DMS53 treated with DMSO at 0.1 percent for 48 hours (cell line): Measurements from ENCODE around the gene SHISA7.

Experiments
- DNase-seq: peaks from one replicate; lab custom pipeline; 2025; ENCODE audit not compliant: unreplicated experiment; lab: John Stamatoyannopoulos, UW

SHISA7 gene

DNA sequence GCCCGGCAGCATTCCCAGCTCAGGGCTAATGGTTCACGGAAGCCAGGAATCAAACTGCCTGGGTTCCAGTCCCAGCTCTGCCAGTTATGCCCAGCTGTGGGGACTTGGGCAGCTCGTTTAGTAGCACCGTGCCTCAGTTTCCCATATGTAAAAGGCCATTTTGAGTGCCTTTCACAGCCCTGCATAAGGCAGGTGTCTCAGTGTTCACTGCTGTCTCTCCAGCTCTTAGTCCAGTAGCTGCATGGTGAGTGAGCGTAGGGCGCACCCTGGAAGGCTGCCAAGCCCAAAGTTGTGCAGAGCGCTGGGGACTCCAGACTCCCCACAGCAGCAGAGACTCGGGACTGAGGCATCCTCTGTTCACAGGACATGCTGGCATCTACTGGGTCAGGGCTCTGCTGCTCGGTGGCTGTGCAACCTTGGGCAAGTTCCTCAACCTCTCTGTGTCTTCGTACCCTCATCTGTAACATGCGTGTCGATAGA lies 51.9 kb downstream of the SHISA7 start:
- DNase-seq: no peak

DNA sequence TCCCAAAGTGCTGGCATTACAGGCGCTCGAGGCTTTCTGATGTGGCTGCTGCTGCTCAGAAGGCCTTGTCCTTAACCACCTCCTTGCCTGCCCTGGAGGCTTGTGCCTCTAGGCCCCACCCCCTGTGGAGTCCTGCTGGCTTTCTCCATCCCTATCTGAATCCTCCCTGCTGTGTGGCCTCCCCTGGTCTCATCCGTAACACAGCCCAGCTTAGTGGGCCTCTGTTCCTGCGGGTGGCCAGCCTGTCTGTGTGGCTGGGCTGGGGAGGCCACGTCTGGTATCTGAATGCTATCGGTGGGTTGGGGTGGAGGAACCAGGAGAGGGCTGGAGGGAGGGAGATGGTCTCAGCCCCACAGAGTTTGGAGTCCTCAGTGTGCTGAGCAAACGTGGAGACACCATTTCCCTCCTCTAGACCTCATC lies 52.6 kb downstream of the SHISA7 start:
- no peak for DNase-seq

DNA sequence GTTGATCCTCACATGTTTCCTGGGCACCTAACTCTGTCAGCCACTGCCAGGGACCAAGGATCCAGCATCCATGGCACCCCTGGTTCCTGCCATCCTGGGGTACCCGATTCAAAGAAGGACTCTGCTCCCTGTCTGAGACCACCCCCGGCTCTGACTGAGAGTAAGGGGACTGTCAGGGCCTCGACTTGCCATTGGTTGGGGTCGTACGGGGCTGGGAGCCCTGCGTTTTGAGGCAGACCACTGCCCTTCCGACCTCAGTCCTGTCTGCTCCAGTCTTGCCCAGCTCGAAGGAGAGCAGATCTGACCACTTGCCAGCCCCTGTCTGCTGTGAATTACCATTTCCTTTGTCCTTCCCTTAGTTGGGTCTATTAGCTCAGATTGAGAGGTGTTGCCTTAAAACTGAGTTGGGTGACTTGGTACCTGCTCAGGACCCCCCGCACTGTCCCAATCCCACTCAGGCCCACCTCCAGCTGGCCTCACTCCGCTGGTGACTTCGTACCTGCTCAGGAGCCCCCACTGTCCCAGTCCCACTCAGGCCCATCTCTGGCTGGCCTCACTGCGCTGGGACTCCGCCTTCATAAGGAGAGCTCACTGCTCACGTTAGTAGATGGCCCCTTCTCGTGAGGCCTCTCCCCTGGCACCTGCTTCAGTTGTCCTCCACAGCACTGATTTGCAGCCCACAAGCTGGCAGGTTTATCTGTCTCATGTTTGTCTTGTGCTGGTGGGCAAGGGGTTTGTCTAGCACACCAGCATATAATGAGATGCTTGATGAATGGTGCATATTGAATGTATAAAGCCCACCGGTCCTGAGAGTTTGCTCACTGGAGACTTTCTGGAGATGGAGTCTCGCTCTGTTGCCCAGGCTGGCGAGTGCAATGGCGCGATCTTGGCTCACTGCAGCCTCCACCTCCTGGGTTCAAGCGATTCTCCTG lies 53.4 kb downstream of the SHISA7 start:
- no peak for DNase-seq

DNA sequence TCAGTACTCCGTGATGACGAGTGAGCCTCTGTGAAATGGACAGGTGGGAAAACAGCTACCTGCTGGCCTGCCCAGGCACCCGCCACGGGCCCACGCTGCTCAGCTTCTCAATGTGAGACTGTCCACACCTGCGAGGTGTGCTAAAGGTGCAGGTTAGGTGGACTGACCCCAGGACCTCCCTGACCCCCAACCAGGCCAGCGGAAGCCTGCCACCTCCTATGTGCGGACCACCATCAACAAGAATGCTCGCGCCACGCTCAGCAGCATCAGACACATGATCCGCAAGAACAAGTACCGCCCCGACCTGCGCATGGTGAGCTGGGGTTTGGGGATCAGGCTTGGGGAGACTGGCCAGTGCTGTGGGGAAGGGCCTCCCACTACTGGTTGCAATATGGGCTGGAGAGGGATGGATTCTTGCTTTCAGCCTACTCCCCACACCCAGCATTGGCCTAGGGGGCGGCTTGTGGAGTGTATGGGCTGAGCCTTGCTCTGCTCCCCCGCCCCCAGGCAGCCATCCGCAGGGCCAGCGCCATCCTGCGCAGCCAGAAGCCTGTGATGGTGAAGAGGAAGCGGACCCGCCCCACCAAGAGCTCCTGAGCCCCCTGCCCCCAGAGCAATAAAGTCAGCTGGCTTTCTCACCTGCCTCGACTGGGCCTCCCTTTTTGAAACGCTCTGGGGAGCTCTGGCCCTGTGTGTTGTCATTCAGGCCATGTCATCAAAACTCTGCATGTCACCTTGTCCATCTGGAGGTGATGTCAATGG lies 55.2 kb downstream of the SHISA7 start:
- DNase-seq: no peak

DNA sequence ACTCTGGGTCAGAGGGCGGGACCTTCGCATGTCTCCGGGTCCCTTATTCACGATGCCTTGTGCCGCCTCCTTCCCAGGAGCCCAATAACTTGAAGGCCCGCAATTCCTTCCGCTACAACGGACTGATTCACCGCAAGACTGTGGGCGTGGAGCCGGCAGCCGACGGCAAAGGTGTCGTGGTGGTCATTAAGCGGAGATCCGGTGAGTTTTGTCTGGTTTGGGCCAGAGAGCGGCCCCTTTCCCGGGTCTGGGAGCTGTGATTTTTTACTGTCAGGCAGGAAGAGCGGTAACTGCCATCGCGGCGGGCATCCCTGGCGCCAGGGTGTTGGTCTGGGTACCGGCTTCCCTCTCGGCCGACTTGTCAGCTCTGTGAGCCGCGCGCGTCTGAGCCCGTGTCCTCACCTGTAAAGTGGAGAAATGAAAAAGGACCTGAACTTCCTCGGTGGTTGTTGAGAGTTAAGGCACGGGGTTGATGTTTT lies 56.6 kb downstream of the SHISA7 start:
- DNase-seq: no peak

DNA sequence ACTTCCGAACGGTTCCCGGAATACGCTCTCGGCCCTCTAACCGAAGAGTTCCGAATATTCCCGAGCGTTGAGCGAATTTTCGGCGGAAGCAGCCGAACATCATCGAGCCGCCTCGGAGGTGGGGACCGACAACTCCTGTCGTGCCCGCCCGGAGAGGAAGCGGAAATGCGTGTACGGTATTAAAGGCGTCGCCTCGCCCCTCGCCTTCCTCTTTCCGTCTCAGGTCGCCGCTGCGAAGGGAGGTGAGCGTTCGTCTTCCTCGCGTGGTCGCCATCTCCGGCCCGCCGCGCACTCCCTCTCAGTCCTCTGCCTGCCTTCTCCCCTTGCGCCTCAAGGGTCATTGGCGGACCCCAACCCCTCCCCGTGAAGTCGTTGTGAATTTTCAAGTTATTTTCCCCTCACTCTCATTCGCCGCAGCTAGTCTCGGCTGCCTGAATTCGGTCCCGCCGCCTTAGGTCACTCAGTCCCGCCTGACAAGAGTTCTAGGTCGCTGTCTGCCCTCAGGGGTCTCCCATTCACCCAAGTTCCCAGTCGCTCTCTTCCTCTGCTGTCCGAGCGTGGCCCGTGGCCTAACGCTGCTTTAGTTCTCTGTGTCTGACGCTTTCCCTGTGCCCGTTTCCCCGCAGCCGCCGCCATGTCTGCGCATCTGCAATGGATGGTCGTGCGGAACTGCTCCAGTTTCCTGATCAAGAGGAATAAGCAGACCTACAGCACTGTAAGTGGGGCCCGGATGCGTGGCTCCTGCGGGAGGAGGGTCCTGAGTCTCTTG lies 57.2 kb downstream of the SHISA7 start, which contains the start of gene RPL28:
Gene RPL28, plus strand, starts transcription at position 209 of the 769 bp plus-strand sequence. Its CDS starts 426 bp downstream, at position 635.
- DNase-seq: peak; percentile 97

DNA sequence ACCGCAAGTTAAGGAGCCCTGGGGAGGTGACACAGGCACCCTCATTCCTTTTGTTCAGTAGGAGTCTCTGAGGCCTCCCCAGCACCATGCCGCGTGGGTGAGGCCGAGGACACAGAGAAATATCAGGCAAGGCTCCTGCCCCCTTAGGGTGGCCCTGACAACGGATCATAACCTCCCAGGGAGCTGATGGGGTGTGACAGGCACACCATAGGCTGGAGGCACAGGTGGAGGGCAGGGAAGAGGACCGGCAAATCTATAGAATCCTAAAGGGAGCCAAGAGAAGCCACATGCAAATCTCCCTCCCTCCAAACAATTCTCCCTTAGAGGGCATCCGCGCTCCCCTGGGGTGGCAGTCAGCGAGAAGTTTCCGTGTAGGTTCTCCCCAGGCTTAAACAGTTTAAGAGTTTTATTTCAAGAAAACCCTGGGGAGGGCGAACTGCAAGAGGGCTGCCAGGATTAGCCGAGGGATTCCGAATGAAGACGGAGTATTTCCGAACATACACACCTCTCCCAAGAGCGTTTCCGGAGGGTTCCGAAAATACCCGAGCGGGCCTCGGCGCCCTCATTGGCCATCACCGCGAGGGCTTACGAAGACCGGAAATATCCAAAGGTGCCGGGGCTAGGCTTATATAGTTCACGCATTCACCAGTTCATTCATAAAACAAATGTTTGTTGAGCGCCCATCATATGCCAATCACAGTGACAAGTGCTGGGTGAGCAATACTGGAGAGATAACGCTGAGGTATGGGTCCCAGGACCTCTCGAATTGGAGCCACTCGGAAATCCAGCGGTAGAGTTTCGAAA lies 58.0 kb downstream of the SHISA7 start:
- peak; percentile 97 for DNase-seq

DNA sequence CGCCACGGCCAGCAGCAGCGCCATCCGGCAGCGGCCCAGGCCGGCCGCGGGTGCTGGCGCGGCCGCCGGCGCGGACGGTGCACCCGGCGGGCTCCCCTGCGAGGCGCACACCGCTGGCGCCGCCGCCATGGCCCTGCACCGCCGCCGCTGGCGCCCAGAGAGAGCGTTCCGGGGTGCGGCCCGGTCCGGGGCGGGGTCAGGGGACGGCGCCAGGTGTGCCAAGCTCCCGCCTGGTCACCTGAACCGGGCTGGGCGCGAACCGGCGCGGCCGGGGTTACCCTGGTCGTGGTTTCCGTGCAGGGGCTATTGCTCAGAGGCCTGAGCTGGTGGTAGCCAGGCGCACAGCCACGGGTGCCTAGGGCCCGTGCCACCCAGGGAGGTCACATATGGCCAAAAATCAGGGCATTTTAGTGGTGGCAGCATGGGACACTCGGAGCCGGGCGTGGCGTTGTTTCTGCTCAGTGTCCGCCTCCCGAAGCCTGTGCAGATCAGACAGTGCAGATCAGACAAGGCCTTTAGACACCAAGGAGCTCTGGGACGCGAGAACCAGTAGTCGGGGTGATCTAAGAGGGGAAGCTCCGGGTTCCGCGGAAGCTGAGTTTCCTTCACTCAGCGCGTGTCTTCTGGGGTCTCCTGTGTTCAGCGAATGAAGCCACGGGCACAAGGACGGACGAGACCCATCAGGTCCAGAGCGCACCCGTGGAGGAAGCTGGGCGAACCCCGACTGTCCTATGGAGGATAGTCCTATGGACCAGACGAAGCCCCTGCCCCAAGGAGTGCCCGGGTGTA lies 58.8 kb downstream of the SHISA7 start, which contains the start of gene TMEM238:
Gene TMEM238, minus strand, starts transcription at position 162 of the 789 bp plus-strand sequence. Its CDS starts 33 bp downstream, at position 129.
- DNase-seq: peak; percentile 47

DNA sequence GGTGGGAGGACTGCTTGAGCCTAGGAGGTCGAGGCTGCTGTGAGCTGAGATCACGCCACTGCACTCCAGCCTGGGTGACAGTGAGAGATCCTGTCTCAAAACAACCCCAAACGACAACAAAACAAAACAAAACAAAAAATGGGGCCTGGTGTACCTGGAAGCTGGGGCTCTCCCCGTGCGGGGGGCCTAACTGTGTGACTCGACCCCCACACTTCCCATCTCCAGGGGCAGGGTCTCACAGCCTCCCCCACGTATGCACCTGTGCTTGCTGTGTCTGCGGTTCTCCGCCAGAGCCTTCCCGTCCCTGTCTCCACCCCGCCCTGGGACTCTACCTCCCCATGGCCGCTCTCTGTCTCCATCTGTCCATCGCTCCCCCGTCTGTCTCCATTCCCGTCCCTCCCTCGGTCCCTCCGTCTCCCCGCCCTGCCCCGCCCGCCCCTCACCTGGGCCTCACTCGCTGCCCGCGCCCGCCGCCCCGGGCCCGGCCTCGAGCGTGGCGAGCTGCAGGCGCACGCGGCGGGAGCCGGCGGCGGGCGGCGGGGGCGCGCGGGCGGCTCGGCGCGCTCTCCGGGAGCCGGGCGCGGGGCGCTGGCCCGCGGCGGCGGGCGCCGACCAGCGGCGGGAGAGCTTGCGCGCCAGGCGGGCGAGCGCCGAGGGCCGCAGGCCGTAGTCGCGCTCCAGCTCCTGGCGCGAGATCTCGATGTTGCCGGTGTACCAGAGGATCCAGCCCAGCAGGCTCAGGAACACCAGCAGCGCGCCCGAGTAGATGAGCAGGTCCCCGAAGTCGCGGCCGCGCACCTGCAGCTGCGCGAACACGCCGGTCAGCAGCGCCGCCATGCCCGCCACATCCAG lies 59.6 kb downstream of the SHISA7 start:
- peak; percentile 43 for DNase-seq

DNA sequence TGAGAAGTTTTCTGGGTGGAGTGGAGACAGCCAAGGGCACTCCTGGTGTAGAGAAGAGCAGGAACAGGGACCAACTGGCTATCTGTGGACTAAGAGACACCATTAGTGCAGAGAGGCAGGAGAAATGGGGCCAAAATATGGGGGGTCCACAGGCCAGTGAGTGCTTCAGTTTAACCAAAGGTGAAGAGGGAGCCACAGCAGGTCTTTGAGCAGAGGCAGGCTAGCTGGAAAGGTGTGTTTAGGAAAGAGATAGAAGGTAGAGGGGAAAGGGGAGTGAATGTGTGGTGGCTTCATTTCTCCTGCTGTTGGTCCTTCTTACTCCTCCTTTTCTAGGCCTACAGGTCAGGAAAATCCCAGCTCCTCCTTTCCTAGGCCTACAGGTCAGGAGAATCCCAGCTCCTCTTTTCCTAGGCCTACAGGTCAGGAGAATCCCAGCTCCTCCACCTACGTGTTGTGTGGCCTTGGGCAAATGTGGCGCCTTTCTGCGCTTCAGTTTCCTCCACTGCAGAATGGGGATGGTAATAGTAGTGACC lies 60.5 kb downstream of the SHISA7 start:
- no peak for DNase-seq

DNA sequence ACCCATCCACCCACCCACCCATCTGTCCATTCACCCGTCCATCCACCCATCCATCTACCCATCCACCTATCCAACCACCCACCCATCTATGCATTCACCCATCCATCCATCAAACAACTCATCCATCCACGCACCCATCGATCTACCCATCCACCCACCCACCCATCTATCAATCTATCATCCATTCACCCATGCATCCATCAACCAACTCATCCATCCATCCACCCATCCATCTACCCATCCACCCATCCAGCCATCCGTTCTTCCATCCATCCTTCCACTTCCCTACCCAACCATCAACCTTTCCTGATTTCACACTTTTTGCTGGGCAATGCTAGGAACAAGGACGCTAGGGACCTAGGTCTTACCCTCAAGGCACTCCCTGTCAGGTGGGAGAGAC lies 61.1 kb downstream of the SHISA7 start:
- no peak for DNase-seq

DNA sequence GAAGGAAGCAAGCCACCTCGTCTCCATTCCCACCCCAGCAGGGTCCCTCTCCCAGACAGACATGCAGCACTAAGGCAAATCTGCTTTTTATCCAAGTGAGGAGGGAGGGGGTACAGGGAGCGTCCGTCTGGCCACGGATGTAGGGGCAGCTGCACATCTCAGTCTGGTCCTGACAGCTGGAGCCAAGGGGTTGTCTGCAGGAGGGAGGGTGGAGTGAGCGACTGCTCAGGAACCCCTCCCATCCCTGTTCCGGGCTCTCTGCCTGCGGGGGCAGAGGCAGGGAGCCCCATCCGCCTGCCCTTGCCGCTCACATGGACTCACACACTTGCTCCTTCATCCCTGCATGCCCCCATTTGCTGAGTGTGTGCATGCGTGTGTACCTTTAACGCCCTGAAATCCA lies 63.9 kb downstream of the SHISA7 start:
- no peak for DNase-seq
